Neural cell (in vitro differentiated cells): ENCODE results near the gene ACOT7.
A peak's percentile ranks its signal among the peaks of the same experiment; 100 is the strongest.

ENCODE experiments used
- EP300 ChIP-seq: fragments of 450-650 bp; conservative IDR thresholded peaks from 2 replicates; pipeline ENCODE4 v1.6.1; 2014; ENCODE audit warnings: antibody characterized with exemption, mild to moderate bottlenecking, moderate library complexity; ENCODE audit not compliant: poor library complexity, severe bottlenecking
- EZH2 ChIP-seq: fragments of 200-600, 300-800 bp; shearing (Covaris generic), sonication (generic); IDR thresholded peaks from 2 replicates; pipeline ENCODE4 v1.6.1; 2014; ENCODE audit warnings: antibody characterized with exemption, low read length, borderline replicate concordance, mild to moderate bottlenecking; ENCODE audit not compliant: insufficient read depth, poor library complexity, severe bottlenecking
- MXI1 ChIP-seq: fragments of 450-650 bp; conservative IDR thresholded peaks from 2 replicates; pipeline ENCODE4 v1.6.1; 2014; ENCODE audit warnings: antibody characterized with exemption, mild to moderate bottlenecking; ENCODE audit not compliant: poor library complexity, severe bottlenecking
- POLR2AphosphoS5 ChIP-seq: IDR thresholded peaks from 2 replicates; pipeline ENCODE4 v1.6.1; 2012
- RAD21 ChIP-seq: fragments of 450-650 bp; conservative IDR thresholded peaks from 2 replicates; pipeline ENCODE4 v1.6.1; 2014; ENCODE audit warnings: antibody characterized with exemption, mild to moderate bottlenecking, moderate library complexity
- TAF1 ChIP-seq: IDR thresholded peaks from 2 replicates; pipeline ENCODE4 v1.6.1; 2012; ENCODE audit warnings: low read depth
- TF ChIP-seq, protein P1 (sequence below): fragments of 450-650 bp; IDR thresholded peaks from 2 replicates; pipeline ENCODE4 v1.5.1; 2014; ENCODE audit warnings: antibody characterized with exemption, mild to moderate bottlenecking, moderate library complexity; ENCODE audit not compliant: poor library complexity, severe bottlenecking

GRCh38 chr1:6440198-6441126, 46.9 kb upstream of the ACOT7 start:
- TF ChIP-seq EZH2 (no peak), POLR2AphosphoS5 (no peak), TAF1 (no peak), MXI1 (no peak), EP300 (no peak), RAD21 (no peak)
- TF ChIP-seq, protein P1, sequence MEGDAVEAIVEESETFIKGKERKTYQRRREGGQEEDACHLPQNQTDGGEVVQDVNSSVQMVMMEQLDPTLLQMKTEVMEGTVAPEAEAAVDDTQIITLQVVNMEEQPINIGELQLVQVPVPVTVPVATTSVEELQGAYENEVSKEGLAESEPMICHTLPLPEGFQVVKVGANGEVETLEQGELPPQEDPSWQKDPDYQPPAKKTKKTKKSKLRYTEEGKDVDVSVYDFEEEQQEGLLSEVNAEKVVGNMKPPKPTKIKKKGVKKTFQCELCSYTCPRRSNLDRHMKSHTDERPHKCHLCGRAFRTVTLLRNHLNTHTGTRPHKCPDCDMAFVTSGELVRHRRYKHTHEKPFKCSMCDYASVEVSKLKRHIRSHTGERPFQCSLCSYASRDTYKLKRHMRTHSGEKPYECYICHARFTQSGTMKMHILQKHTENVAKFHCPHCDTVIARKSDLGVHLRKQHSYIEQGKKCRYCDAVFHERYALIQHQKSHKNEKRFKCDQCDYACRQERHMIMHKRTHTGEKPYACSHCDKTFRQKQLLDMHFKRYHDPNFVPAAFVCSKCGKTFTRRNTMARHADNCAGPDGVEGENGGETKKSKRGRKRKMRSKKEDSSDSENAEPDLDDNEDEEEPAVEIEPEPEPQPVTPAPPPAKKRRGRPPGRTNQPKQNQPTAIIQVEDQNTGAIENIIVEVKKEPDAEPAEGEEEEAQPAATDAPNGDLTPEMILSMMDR, result peak; percentile 53
